Panc1 (cell line): ENCODE results near the gene STPG3. TPM values are rescaled to one million over a fixed set of nuclear protein-coding genes. Genes with fewer than 3 reads are reported as not detected.

ENCODE experiments used
- ATAC-seq: fragments of 200-7000 bp; cut with Tn5 transposase; 2 replicates; pipeline ENCODE4 v1.9.1; 2020; ENCODE audit warnings: mild to moderate bottlenecking, moderate library complexity
- BruUV-seq: library from RNA; stranded (reverse); fragments of 400-500 nt; replicated peaks from 2 replicates; lab custom pipeline; 2021; lab: Mats Ljungman, UMichigan
- CTCF ChIA-PET: fragments of 300-600 bp; sonication (Branson Sonifier 250); formaldehyde crosslinking; loops from one replicate; lab custom pipeline; 2022; ENCODE audit warnings: antibody characterized with exemption; lab: Charles Lee
- POLR2A ChIA-PET: fragments of 300-600 bp; sonication (Branson Sonifier 250); formaldehyde crosslinking; loops from one replicate; lab custom pipeline; 2022; ENCODE audit warnings: antibody characterized with exemption; lab: Charles Lee
- DNase-seq: peaks from one replicate; pipeline ENCODE4 v3.0.0-alpha.2; 2010; ENCODE audit warnings: low read depth, low spot score
- H3K27ac ChIP-seq: 2 replicates; pipeline ENCODE4 v1.5.1; 2011; ENCODE audit warnings: mild to moderate bottlenecking, low read length, inconsistent platforms
- H3K27me3 ChIP-seq: fragments of 200-500 bp; sonication (Bioruptor generic); 2 replicates; pipeline ENCODE4 v1.6.0; 2014; ENCODE audit warnings: low read length, inconsistent platforms; ENCODE audit not compliant: control insufficient read depth, insufficient read depth
- H3K36me3 ChIP-seq: fragments of 200-500 bp; sonication (Bioruptor generic); 2 replicates; pipeline ENCODE4 v1.5.1; 2014; ENCODE audit warnings: inconsistent platforms, mild to moderate bottlenecking, low read length, moderate library complexity; ENCODE audit not compliant: control insufficient read depth, insufficient read depth
- H3K4me1 ChIP-seq: 2 replicates; pipeline ENCODE4 v1.5.1; 2011; ENCODE audit warnings: inconsistent platforms, mild to moderate bottlenecking, low read length, moderate library complexity; ENCODE audit not compliant: control insufficient read depth, insufficient read depth
- H3K4me3 ChIP-seq, 2 experiments: 2 replicates each; pipeline ENCODE4 v1.5.1; 2011 to 2012; ENCODE audit warnings: low read depth in 2 of 2, low read length in 2 of 2, mild to moderate bottlenecking in 2 of 2, inconsistent platforms in 1 of 2, moderate library complexity in 1 of 2
- H3K9me3 ChIP-seq: fragments of 200-500 bp; sonication (Bioruptor generic); 2 replicates; pipeline ENCODE4 v1.5.1; 2014; ENCODE audit warnings: low read depth, mild to moderate bottlenecking, inconsistent platforms, low read length, moderate library complexity; ENCODE audit not compliant: control insufficient read depth, insufficient read depth
- CTCF ChIP-seq: fragments of 450-650 bp; IDR thresholded peaks from 2 replicates; pipeline ENCODE4 v1.5.1; 2017; ENCODE audit warnings: mild to moderate bottlenecking
- POLR2AphosphoS5 ChIP-seq: IDR thresholded peaks from 2 replicates; pipeline ENCODE4 v1.6.1; 2012; ENCODE audit warnings: mild to moderate bottlenecking, low read depth, low read length, moderate library complexity
- REST ChIP-seq, 2 experiments: IDR thresholded peaks; 2 replicates each; pipeline ENCODE4 v1.6.1; 2011 to 2012; ENCODE audit warnings: low read depth in 2 of 2, control low read depth in 1 of 2, low read length in 1 of 2, mild to moderate bottlenecking in 1 of 2, moderate library complexity in 1 of 2; ENCODE audit not compliant: insufficient read depth in 1 of 2
- SIN3A ChIP-seq: IDR thresholded peaks from 2 replicates; pipeline ENCODE4 v1.6.1; 2012; ENCODE audit warnings: low read depth, mild to moderate bottlenecking, low read length, moderate library complexity, borderline replicate concordance; ENCODE audit not compliant: insufficient read depth
- TCF7L2 ChIP-seq: IDR thresholded peaks from 2 replicates; pipeline ENCODE4 v1.6.1; 2011; ENCODE audit warnings: mild to moderate bottlenecking, low read depth, low read length, inconsistent platforms
- in situ Hi-C: cut with HindIII; loops from 2 replicates; pipeline ENCODE4 v1.10.0; 2016; ENCODE audit warnings: low sequenced_read_pairs, low pct_unique_long_range_greater_than_20kb
- intact Hi-C: fragments of 100-400 bp; cut with micrococcal nuclease; formaldehyde crosslinking; loops from one replicate; pipeline ENCODE4 v1.10.0; 2022; ENCODE audit not compliant: unreplicated experiment
- total RNA-seq: library from RNA; stranded (reverse); gene quantifications from one replicate; pipeline ENCODE4 v1.2.1, GENCODE V29; 2021; ENCODE audit not compliant: unreplicated experiment

Gene STPG3
- total RNA-seq, 1 experiment from 2014 or later, result 0.26 TPM

DNA sequence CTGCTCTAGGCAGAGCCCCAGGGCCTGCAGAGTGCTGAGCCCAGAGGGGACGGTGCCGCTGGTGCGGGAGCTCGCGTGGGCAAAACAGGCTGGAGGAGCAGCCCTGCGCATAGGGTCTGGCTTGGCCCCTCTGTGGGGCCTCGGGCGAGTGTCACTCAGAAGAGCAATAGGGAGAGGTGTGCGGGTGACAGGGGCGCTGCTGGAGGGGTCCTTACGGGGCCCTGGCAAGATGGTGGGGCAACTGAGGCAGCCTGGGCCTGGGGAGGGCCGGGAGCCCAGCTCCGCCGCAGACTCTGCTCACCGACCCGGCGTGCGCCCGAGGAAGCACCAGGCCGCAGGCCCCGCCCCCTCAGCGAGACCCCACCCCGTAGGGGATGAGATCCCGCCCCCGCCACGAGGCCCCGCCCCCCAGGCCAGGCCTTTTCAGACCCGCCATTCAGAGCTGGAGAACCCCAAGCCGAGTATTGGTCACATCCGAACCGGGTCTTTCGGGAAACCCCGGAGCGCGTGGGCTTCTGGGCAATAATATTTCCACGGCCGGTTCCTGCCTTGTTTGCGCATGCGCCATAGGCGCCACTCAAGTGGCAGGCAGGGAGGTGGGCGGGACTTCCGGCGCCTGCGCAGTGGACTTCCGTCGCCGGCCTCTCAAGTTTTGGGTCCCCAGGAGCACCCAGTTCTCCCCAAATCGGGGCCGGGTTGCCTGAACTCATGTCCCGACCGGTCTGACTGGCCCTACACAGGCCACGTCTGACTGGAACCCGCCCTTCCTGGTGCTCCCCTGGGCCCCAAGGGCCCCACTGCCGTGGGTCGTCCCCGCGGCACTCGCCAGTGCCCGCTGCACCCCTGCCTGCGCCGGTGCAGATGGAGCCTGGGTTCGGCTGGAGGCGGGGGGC is 27.8 kb upstream of the STPG3 start:
- Histone ChIP-seq H3K27ac (peak overlapping the region; percentile 82), H3K9me3 (no peaks in the 10 kb centered on the region), H3K36me3 (peaks cover 2% of the 10 kb centered on the region; the same call in 1 of the 2 replicates), H3K27me3 (no peaks in the 10 kb centered on the region), H3K4me1 (peaks cover 25% of the 10 kb centered on the region), H3K4me3 (peak overlapping the region; percentile 67 to 72)
- no peak for TF ChIP-seq REST (IDR thresholded peaks at IDR 0.05; ENCODE audit: insufficient read depth in 1 of 2, low read depth in 2 of 2, low read length in 1 of 2)
- TF ChIP-seq TCF7L2, result no peak
- no peak for TF ChIP-seq SIN3A
- peak; percentile 63 for TF ChIP-seq POLR2AphosphoS5
- TF ChIP-seq CTCF, result no peak
- ATAC-seq (peak; percentile 72), DNase-seq (peak; percentile 88)
- in situ Hi-C loops, result no loop called here
- intact Hi-C loops, result no loop called here
- ChIA-PET POLR2A (interaction anchor here (0.6 kb wide), 2 partner anchors 17 to 193 kb away, joined by 5 to 8 read pairs; partner anchors contain the start of gene TUBB4B), CTCF (interaction anchor here (0.6 to 0.7 kb wide), 2 partner anchors 11 to 13 kb away, joined by 3 to 10 read pairs; no protein-coding TSS in a partner anchor)
- BruUV-seq, result no TSS peak

- POLR2A ChIA-PET, result no interaction called here
Measured at GRCh38 chr9:137224830-137225694, 26.0 kb upstream of the STPG3 start, which contains the start of gene CYSRT1. TSS of gene CYSRT1 (plus strand) at chr9:137225174. CDS start at chr9:137225622, 448 bp downstream.

More at GRCh38 chr9:137224830-137225694, 26.0 kb upstream of the STPG3 start, which contains the start of gene CYSRT1:
- TF ChIP-seq REST (IDR thresholded peaks at IDR 0.05; ENCODE audit: insufficient read depth in 1 of 2, low read depth in 2 of 2, low read length in 1 of 2) (no peak), TCF7L2 (no peak), CTCF (no peak), POLR2AphosphoS5 (no peak), SIN3A (no peak)
- intact Hi-C loops, result loop anchor here (5.0 kb wide), 1 partner anchor 108 kb away; no protein-coding TSS in a partner anchor
- H3K4me3 ChIP-seq, result peak within 1 kb of the TSS; percentile 67 to 72
- no peaks in the 10 kb centered on the region for H3K27me3 ChIP-seq
- no TSS peak for BruUV-seq
- ATAC-seq (no peak), DNase-seq (no peak)
- CTCF ChIA-PET, result no interaction called here
- peaks cover 11% of the 10 kb centered on the region for H3K4me1 ChIP-seq
- peaks cover 2% of the 10 kb centered on the region; the same call in 1 of the 2 replicates for H3K36me3 ChIP-seq
- in situ Hi-C loops, result no loop called here
- no peaks in the 10 kb centered on the region for H3K9me3 ChIP-seq
- H3K27ac ChIP-seq, result peak within 1 kb of the TSS; percentile 82
